ENCODE results near the gene SECTM1.

Gene SECTM1

GRCh38 chr17:82330322-82331239 lies 3.0 kb downstream of the SECTM1 start:
- in situ Hi-C loops (cut with HindIII; ENCODE audit: low sequenced_read_pairs): loop anchor here (10.0 kb wide), 1 partner anchor 296 kb away; the partner anchor contains the start of genes DCXR and RAC3

- in situ Hi-C loops (cut with HindIII; ENCODE audit: low sequenced_read_pairs): loop anchor here (10.0 kb wide), 1 partner anchor 295 kb away; the partner anchor contains the start of genes DCXR and RAC3
Observed at GRCh38 chr17:82329683-82330321, 3.8 kb downstream of the SECTM1 start.

- in situ Hi-C loops (cut with HindIII; ENCODE audit: low sequenced_read_pairs): no loop called here
Observed at GRCh38 chr17:82328994-82329507, 4.5 kb downstream of the SECTM1 start.

- in situ Hi-C loops (cut with HindIII; ENCODE audit: low sequenced_read_pairs): no loop called here
Observed at GRCh38 chr17:82328141-82328993, 5.2 kb downstream of the SECTM1 start.

GRCh38 chr17:82327757-82328140 lies 5.8 kb downstream of the SECTM1 start:
- in situ Hi-C loops (cut with HindIII; ENCODE audit: low sequenced_read_pairs): no loop called here

GRCh38 chr17:82327289-82327688 lies 6.3 kb downstream of the SECTM1 start:
- in situ Hi-C loops (cut with HindIII; ENCODE audit: low sequenced_read_pairs): no loop called here

- in situ Hi-C loops (cut with HindIII; ENCODE audit: low sequenced_read_pairs): no loop called here
Observed at GRCh38 chr17:82325286-82326180, 8.0 kb downstream of the SECTM1 start.

- in situ Hi-C loops (cut with HindIII; ENCODE audit: low sequenced_read_pairs): no loop called here
Observed at GRCh38 chr17:82324566-82325285, 8.8 kb downstream of the SECTM1 start.

- in situ Hi-C loops (cut with HindIII; ENCODE audit: low sequenced_read_pairs): no loop called here
Observed at GRCh38 chr17:82323514-82324234, 9.9 kb downstream of the SECTM1 start.

GRCh38 chr17:82322526-82323453 lies 10.8 kb downstream of the SECTM1 start:
- in situ Hi-C loops (cut with HindIII; ENCODE audit: low sequenced_read_pairs): no loop called here

GRCh38 chr17:82321947-82322466 lies 11.6 kb downstream of the SECTM1 start:
- in situ Hi-C loops (cut with HindIII; ENCODE audit: low sequenced_read_pairs): no loop called here

- in situ Hi-C loops (cut with HindIII; ENCODE audit: low sequenced_read_pairs): no loop called here
Observed at GRCh38 chr17:82320956-82321927, 12.3 kb downstream of the SECTM1 start.

GRCh38 chr17:82320140-82320840 lies 13.3 kb downstream of the SECTM1 start:
- in situ Hi-C loops (cut with HindIII; ENCODE audit: low sequenced_read_pairs): no loop called here

- in situ Hi-C loops (cut with HindIII; ENCODE audit: low sequenced_read_pairs): no loop called here
Observed at GRCh38 chr17:82319619-82320062, 13.9 kb downstream of the SECTM1 start.
